Prostate gland (tissue), 2 donors: ENCODE data around the gene ANG.

Source experiments
- POLR2A ChIP-seq: fragments of 450-650 bp; IDR thresholded peaks from one replicate; pipeline ENCODE4 v1.6.1; 2016; ENCODE audit warnings: antibody characterized with exemption, mild to moderate bottlenecking
- TF ChIP-seq, protein P1 (sequence below), 4 experiments: fragments of 200-600 bp in 2 of 4; fragments of 450-650 bp in 2 of 4; sonication (generic) in 2 of 4; IDR thresholded peaks; 1 replicate in 3 of 4; 2 replicates in 1 of 4; pipeline ENCODE4 v1.5.1; 2016 to 2019; ENCODE audit warnings: antibody characterized with exemption in 4 of 4, mild to moderate bottlenecking in 2 of 4, moderate library complexity in 2 of 4

GRCh38 chr14:20644520-20644919, 44.0 kb upstream of the ANG start:
- TF ChIP-seq, protein P1, sequence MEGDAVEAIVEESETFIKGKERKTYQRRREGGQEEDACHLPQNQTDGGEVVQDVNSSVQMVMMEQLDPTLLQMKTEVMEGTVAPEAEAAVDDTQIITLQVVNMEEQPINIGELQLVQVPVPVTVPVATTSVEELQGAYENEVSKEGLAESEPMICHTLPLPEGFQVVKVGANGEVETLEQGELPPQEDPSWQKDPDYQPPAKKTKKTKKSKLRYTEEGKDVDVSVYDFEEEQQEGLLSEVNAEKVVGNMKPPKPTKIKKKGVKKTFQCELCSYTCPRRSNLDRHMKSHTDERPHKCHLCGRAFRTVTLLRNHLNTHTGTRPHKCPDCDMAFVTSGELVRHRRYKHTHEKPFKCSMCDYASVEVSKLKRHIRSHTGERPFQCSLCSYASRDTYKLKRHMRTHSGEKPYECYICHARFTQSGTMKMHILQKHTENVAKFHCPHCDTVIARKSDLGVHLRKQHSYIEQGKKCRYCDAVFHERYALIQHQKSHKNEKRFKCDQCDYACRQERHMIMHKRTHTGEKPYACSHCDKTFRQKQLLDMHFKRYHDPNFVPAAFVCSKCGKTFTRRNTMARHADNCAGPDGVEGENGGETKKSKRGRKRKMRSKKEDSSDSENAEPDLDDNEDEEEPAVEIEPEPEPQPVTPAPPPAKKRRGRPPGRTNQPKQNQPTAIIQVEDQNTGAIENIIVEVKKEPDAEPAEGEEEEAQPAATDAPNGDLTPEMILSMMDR (IDR thresholded peaks at IDR 0.05), result no peak
- TF ChIP-seq POLR2A, result no peak
